ENCODE measurements around the gene CMKLR1.

DNA sequence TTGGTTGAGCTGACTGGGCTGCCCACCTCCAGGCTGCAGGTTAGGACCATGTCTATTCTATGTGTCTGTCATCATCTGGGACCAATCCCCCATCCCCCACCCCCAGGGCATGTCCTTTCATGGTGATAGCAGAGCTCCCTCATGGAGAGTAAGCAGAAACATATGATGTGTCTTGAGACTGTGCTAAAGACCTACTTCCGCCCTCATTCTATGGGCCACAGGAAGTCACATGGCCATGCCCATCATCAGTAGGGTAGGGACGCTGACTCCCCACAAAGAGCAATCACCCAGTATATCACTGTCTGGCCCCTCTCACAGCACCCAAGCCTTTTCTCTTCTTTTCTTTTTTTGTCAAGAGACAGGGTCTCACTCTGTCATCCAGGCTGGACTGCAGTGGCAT is 99.7 kb downstream of the CMKLR1 start:
- TF ChIP-seq, protein P1, sequence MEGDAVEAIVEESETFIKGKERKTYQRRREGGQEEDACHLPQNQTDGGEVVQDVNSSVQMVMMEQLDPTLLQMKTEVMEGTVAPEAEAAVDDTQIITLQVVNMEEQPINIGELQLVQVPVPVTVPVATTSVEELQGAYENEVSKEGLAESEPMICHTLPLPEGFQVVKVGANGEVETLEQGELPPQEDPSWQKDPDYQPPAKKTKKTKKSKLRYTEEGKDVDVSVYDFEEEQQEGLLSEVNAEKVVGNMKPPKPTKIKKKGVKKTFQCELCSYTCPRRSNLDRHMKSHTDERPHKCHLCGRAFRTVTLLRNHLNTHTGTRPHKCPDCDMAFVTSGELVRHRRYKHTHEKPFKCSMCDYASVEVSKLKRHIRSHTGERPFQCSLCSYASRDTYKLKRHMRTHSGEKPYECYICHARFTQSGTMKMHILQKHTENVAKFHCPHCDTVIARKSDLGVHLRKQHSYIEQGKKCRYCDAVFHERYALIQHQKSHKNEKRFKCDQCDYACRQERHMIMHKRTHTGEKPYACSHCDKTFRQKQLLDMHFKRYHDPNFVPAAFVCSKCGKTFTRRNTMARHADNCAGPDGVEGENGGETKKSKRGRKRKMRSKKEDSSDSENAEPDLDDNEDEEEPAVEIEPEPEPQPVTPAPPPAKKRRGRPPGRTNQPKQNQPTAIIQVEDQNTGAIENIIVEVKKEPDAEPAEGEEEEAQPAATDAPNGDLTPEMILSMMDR (IDR thresholded peaks at IDR 0.05), result no peak
- no peak for TF ChIP-seq POLR2A (IDR thresholded peaks at IDR 0.05)

All from esophagus squamous epithelium (tissue), 4 donors.